GM06990 (cell line): ENCODE results near the gene NFRKB.

Source experiments
- DNase-seq: peaks from one replicate; pipeline ENCODE4 v3.0.0-alpha.2; 2011; ENCODE audit not compliant: insufficient read length; ENCODE audit errors: extremely low read depth
- H3K27me3 ChIP-seq: replicated peaks from 2 replicates; pipeline ENCODE4 v1.6.0; 2011; ENCODE audit warnings: low read length; ENCODE audit not compliant: control insufficient read depth, insufficient read depth
- H3K36me3 ChIP-seq: 2 replicates; pipeline ENCODE4 v1.5.1; 2011; ENCODE audit warnings: low read length; ENCODE audit not compliant: control insufficient read depth, insufficient read depth
- H3K4me3 ChIP-seq: replicated peaks from 2 replicates; pipeline ENCODE4 v1.5.1; 2011; ENCODE audit warnings: low read depth, mild to moderate bottlenecking, control low read depth, low read length
- CTCF ChIP-seq: IDR thresholded peaks from 2 replicates; pipeline ENCODE4 v1.5.1; 2011; ENCODE audit warnings: low read length, control low read depth, mild to moderate bottlenecking, inconsistent platforms; ENCODE audit not compliant: insufficient read depth, poor library complexity, severe bottlenecking

The NFRKB gene

GRCh38 chr11:129918361-129918760, 23.0 kb upstream of the NFRKB start:
- no peak for TF ChIP-seq CTCF
- Histone ChIP-seq H3K27me3 (no peaks in the 10 kb centered on the region), H3K4me3 (no peak overlapping the region), H3K36me3 (peaks cover 9% of the 10 kb centered on the region)
- no peak for DNase-seq

- no peak for TF ChIP-seq CTCF
- Histone ChIP-seq H3K36me3 (peaks cover 9% of the 10 kb centered on the region), H3K4me3 (no peak overlapping the region), H3K27me3 (no peaks in the 10 kb centered on the region)
- no peak for DNase-seq
Observed at GRCh38 chr11:129917231-129917630, 21.9 kb upstream of the NFRKB start.

- Histone ChIP-seq H3K36me3 (peaks cover 9% of the 10 kb centered on the region), H3K4me3 (no peak overlapping the region), H3K27me3 (no peaks in the 10 kb centered on the region)
- no peak for TF ChIP-seq CTCF
- DNase-seq = no peak
Observed at GRCh38 chr11:129911298-129911697, 15.9 kb upstream of the NFRKB start.

- no peak for TF ChIP-seq CTCF
- Histone ChIP-seq H3K36me3 (peaks cover 7% of the 10 kb centered on the region), H3K27me3 (no peaks in the 10 kb centered on the region), H3K4me3 (no peak overlapping the region)
- no peak for DNase-seq
Observed at GRCh38 chr11:129910360-129910759, 15.0 kb upstream of the NFRKB start.

- no peak for TF ChIP-seq CTCF
- H3K36me3 ChIP-seq = no peaks in the 10 kb centered on the region; the same call in 1 of the 2 replicates
Observed at GRCh38 chr11:129905402-129905801, 10.0 kb upstream of the NFRKB start.

GRCh38 chr11:129896062-129896461, 684 bp upstream of the NFRKB start:
- peaks cover 4% of the 10 kb centered on the region for H3K36me3 ChIP-seq
- no peak for TF ChIP-seq CTCF
- DNase-seq = no peak

More at GRCh38 chr11:129905402-129905801, 10.0 kb upstream of the NFRKB start:
- no peak for DNase-seq
- no peaks in the 10 kb centered on the region for H3K27me3 ChIP-seq
- no peak overlapping the region for H3K4me3 ChIP-seq

More at GRCh38 chr11:129896062-129896461, 684 bp upstream of the NFRKB start:
- Histone ChIP-seq H3K4me3 (no peak overlapping the region), H3K27me3 (no peaks in the 10 kb centered on the region)
